Left lung (tissue), 14 donors: Measurements from ENCODE around the gene MAP3K7. TPM values are rescaled to one million over a fixed set of nuclear protein-coding genes. Genes with fewer than 3 reads are reported as not detected.

Source experiments
- ATAC-seq: fragments of 200-7000 bp; cut with Tn5 transposase; one replicate; pipeline ENCODE4 v1.9.1; 2020; ENCODE audit warnings: moderate library complexity
- DNase-seq, 4 donors: peaks; one replicate each; pipeline ENCODE4 v3.0.0-alpha.2; 2013 to 2020
- H3K27ac ChIP-seq, 2 donors: fragments of 200-600 bp; sonication (generic) in 1 of 2; one replicate each; pipeline versions ENCODE4 v1.5.0 to v1.8.0; 2020 to 2021
- H3K27me3 ChIP-seq, 2 donors: fragments of 200-600 bp; sonication (generic) in 1 of 2; one replicate each; pipeline versions ENCODE4 v1.5.0 to v1.8.0; 2020 to 2021
- H3K36me3 ChIP-seq, 2 donors: fragments of 200-600 bp; sonication (generic) in 1 of 2; one replicate each; pipeline versions ENCODE4 v1.5.0 to v1.8.0; 2020 to 2021
- H3K4me1 ChIP-seq, 2 donors: fragments of 200-600 bp; one replicate each; pipeline ENCODE4 v1.8.0; 2021
- H3K4me3 ChIP-seq, 2 donors: fragments of 200-600 bp; sonication (generic) in 1 of 2; one replicate each; pipeline versions ENCODE4 v1.5.0 to v1.8.0; 2020 to 2021; ENCODE audit warnings: mild to moderate bottlenecking in 1 of 2
- H3K9me3 ChIP-seq, 2 donors: fragments of 200-600 bp; sonication (generic) in 1 of 2; one replicate each; pipeline versions ENCODE4 v1.5.0 to v1.8.0; 2020 to 2021
- CTCF ChIP-seq, 2 donors: fragments of 200-600 bp; sonication (generic) in 1 of 2; IDR thresholded peaks; one replicate each; pipeline versions ENCODE4 v1.5.0 to v1.8.0; 2021; ENCODE audit warnings: antibody characterized with exemption in 2 of 2
- intact Hi-C, 2 donors: fragments of 100-400 bp; cut with DNase I; formaldehyde crosslinking; loops; one replicate each; pipeline versions ENCODE4 v1.11.2 to v1.14.2; 2022
- long read RNA-seq, 12 donors: library from polyadenylated mRNA in 2 of 12; unstranded in 2 of 12; transcript quantifications; one replicate each; pipeline ENCODE4 v2.0.0 and lab custom pipeline, GENCODE V29; 2019 to 2026
- polyA plus RNA-seq, 6 donors: library from polyadenylated mRNA; unstranded; fragments of 120-200 nt; gene quantifications; one replicate each; pipeline ENCODE4 v1.2.1, GENCODE V29; 2013; ENCODE audit not compliant: insufficient read length in 6 of 6
- total RNA-seq, 2 donors: library from RNA; stranded (reverse); fragmentation: NEBNext Ultra II Directional; extraction: Animal tissue kit (Norgen Biotek cat#: 25700); gene quantifications; one replicate each; pipeline ENCODE4 v1.2.1, GENCODE V29; 2021
- donor health status: DM: no; HTN: yes; CAD: no.
- donor health status: DM: no; HTN: no; CAD: no.

Gene MAP3K7
- 10 to 100 TPM; 19.5 to 20.6 TPM for total RNA-seq
- polyA plus RNA-seq: 10 to 100 TPM; 44.4 to 52.9 (median 46.4) TPM
- long read RNA-seq, donor 1, full-length matches to known transcripts: 15 of 15 reads
- long read RNA-seq, donor 1, partial matches to known transcripts: 0 of 15 reads
- long read RNA-seq, donor 1, other reads (novel, unspliced or antisense): 0 of 15 reads
- long read RNA-seq, donor 2, full-length matches to known transcripts: 9 of 9 reads
- long read RNA-seq, donor 2, partial matches to known transcripts: 0 of 9 reads
- long read RNA-seq, donor 2, other reads (novel, unspliced or antisense): 0 of 9 reads
- long read RNA-seq, donor 3, full-length matches to known transcripts: 4 of 4 reads
- long read RNA-seq, donor 3, partial matches to known transcripts: 0 of 4 reads
- long read RNA-seq, donor 3, other reads (novel, unspliced or antisense): 0 of 4 reads
- long read RNA-seq, donor 4, full-length matches to known transcripts: 1 of 2 reads
- long read RNA-seq, donor 4, partial matches to known transcripts: 1 of 2 reads
- long read RNA-seq, donor 4, other reads (novel, unspliced or antisense): 0 of 2 reads
- long read RNA-seq, donor 5, full-length matches to known transcripts: 6 of 22 reads
- long read RNA-seq, donor 5, partial matches to known transcripts: 16 of 22 reads
- long read RNA-seq, donor 5, other reads (novel, unspliced or antisense): 0 of 22 reads
- long read RNA-seq, donor 6, full-length matches to known transcripts: 11 of 11 reads
- long read RNA-seq, donor 6, partial matches to known transcripts: 0 of 11 reads
- long read RNA-seq, donor 6, other reads (novel, unspliced or antisense): 0 of 11 reads
- long read RNA-seq, donor 7, full-length matches to known transcripts: 3 of 9 reads
- long read RNA-seq, donor 7, partial matches to known transcripts: 6 of 9 reads
- long read RNA-seq, donor 7, other reads (novel, unspliced or antisense): 0 of 9 reads
- long read RNA-seq, donor 8, full-length matches to known transcripts: 9 of 9 reads
- long read RNA-seq, donor 8, partial matches to known transcripts: 0 of 9 reads
- long read RNA-seq, donor 8, other reads (novel, unspliced or antisense): 0 of 9 reads
- long read RNA-seq, donor 9: 0 reads
- long read RNA-seq, donor 10, full-length matches to known transcripts: 2 of 3 reads
- long read RNA-seq, donor 10, partial matches to known transcripts: 1 of 3 reads
- long read RNA-seq, donor 10, other reads (novel, unspliced or antisense): 0 of 3 reads
- long read RNA-seq, donor 11, full-length matches to known transcripts: 12 of 12 reads
- long read RNA-seq, donor 11, partial matches to known transcripts: 0 of 12 reads
- long read RNA-seq, donor 11, other reads (novel, unspliced or antisense): 0 of 12 reads
- long read RNA-seq, donor 12, full-length matches to known transcripts: 11 of 11 reads
- long read RNA-seq, donor 12, partial matches to known transcripts: 0 of 11 reads
- long read RNA-seq, donor 12, other reads (novel, unspliced or antisense): 0 of 11 reads

- Histone ChIP-seq H3K4me1 (peaks cover 18 to 39% of the 10 kb centered on the region in 2 donors), H3K9me3 (no peaks in the 10 kb centered on the region), H3K36me3 (no peaks in the 10 kb centered on the region), H3K27me3 (peaks cover 0 to 21% of the 10 kb centered on the region in 2 donors), H3K27ac (peak within 1 kb of the TSS; percentile 91 to 96), H3K4me3 (peak within 1 kb of the TSS; percentile 97 to 99)
- TF ChIP-seq CTCF (IDR thresholded peaks at IDR 0.05): peak in 1 of 2 donors; percentile 5
- DNase-seq: peak; percentile 90 to 98 (median 94)
- ATAC-seq: peak; percentile 98
- intact Hi-C loops: no loop called here
Observed at GRCh38 chr6:90586836-90587638, at the start of gene MAP3K7. TSS of gene MAP3K7 (minus strand) at chr6:90587072. CDS start at chr6:90586883, 189 bp downstream.

GRCh38 chr6:90631046-90631445, 44.2 kb upstream of the MAP3K7 start:
- H3K36me3 ChIP-seq: no peaks in the 10 kb centered on the region
- H3K9me3 ChIP-seq: no peaks in the 10 kb centered on the region
- DNase-seq (no peak), ATAC-seq (no peak)
- H3K27me3 ChIP-seq: peaks cover 0 to 6% of the 10 kb centered on the region in 2 donors
- H3K27ac ChIP-seq: no peak overlapping the region
- H3K4me3 ChIP-seq: no peak overlapping the region
- TF ChIP-seq CTCF (IDR thresholded peaks at IDR 0.05): no peak
- intact Hi-C loops: no loop called here
- H3K4me1 ChIP-seq: no peaks in the 10 kb centered on the region

GRCh38 chr6:90621581-90621980, 34.7 kb upstream of the MAP3K7 start:
- intact Hi-C loops: no loop called here
- H3K4me1 ChIP-seq: no peaks in the 10 kb centered on the region
- H3K27me3 ChIP-seq: peaks cover 0 to 42% of the 10 kb centered on the region in 2 donors
- no peaks in the 10 kb centered on the region for H3K36me3 ChIP-seq
- ATAC-seq (no peak), DNase-seq (no peak)
- no peaks in the 10 kb centered on the region for H3K9me3 ChIP-seq
- no peak overlapping the region for H3K4me3 ChIP-seq
- no peak overlapping the region for H3K27ac ChIP-seq
- TF ChIP-seq CTCF (IDR thresholded peaks at IDR 0.05): no peak

GRCh38 chr6:90619221-90619620, 32.3 kb upstream of the MAP3K7 start:
- no peak overlapping the region for H3K27ac ChIP-seq
- no peaks in the 10 kb centered on the region for H3K9me3 ChIP-seq
- DNase-seq (no peak), ATAC-seq (no peak)
- peaks cover 0 to 64% of the 10 kb centered on the region in 2 donors for H3K27me3 ChIP-seq
- H3K36me3 ChIP-seq: no peaks in the 10 kb centered on the region
- H3K4me1 ChIP-seq: no peaks in the 10 kb centered on the region
- H3K4me3 ChIP-seq: no peak overlapping the region
- no peak for TF ChIP-seq CTCF (IDR thresholded peaks at IDR 0.05)
- intact Hi-C loops: no loop called here
